HepG2 (cell line): Measurements from ENCODE around the gene MST1. TPM values are rescaled to one million over a fixed set of nuclear protein-coding genes. Genes with fewer than 3 reads are reported as not detected.

Experiments used
- ATAC-seq: fragments of 200-7000 bp; cut with Tn5 transposase; 3 replicates; pipeline ENCODE4 v1.9.1; 2020; ENCODE audit warnings: mild to moderate bottlenecking, moderate library complexity
- BruUV-seq: library from RNA; stranded (reverse); fragments of 400-500 nt; replicated peaks from 2 replicates; lab custom pipeline; 2021; lab: Mats Ljungman, UMichigan
- CTCF ChIA-PET: fragments of 300-600 bp; formaldehyde crosslinking; extraction: SDS; loops from one replicate; lab custom pipeline; 2021; ENCODE audit warnings: low total read pairs, inconsistent platforms, low intra/inter-chr PET ratio; lab: Yijun Ruan, JAX
- POLR2A ChIA-PET: fragments of 350-600 bp; sonication (Branson Sonifier 250); formaldehyde crosslinking; loops from one replicate; lab custom pipeline; 2020; ENCODE audit warnings: antibody characterized with exemption, inconsistent platforms; lab: Yijun Ruan, JAX
- DNase-seq: peaks from one replicate; pipeline ENCODE4 v3.0.0-alpha.2; 2015; ENCODE audit warnings: low spot score
- FAIRE-seq: peaks from 3 replicates; lab custom pipeline; 2011; peaks lifted over from hg19 to GRCh38; lab: Jason Lieb, UNC
- H2AFZ ChIP-seq: one replicate; pipeline ENCODE4 v1.6.1; 2011; ENCODE audit warnings: low read length, inconsistent platforms
- H3K27ac ChIP-seq: fragments of 300-600 bp; 3 replicates; pipeline ENCODE4 v1.8.0; 2011; ENCODE audit warnings: mixed run types, mild to moderate bottlenecking, mixed read lengths, low read length, inconsistent platforms; ENCODE audit not compliant: insufficient read depth; ENCODE audit errors: extremely low read length
- H3K27me3 ChIP-seq, 2 experiments: fragments of 200-600 bp in 1 of 2; 2 replicates in 1 of 2; 3 replicates in 1 of 2; pipeline versions ENCODE4 v1.6.0 to v1.8.0; 2011; ENCODE audit warnings: low read length in 2 of 2, mild to moderate bottlenecking in 2 of 2, moderate library complexity in 2 of 2, inconsistent platforms in 1 of 2; ENCODE audit not compliant: insufficient read depth in 2 of 2, control insufficient read depth in 1 of 2
- H3K36me3 ChIP-seq, 2 experiments: fragments of 200-600 bp in 1 of 2; replicated peaks in 1 of 2; 2 replicates in 1 of 2; 3 replicates in 1 of 2; pipeline versions ENCODE4 v1.5.1 to v1.8.0; 2011; ENCODE audit warnings: low read length in 2 of 2, inconsistent platforms in 1 of 2; ENCODE audit not compliant: insufficient read depth in 2 of 2, control insufficient read depth in 1 of 2
- H3K4me1 ChIP-seq: 2 replicates; pipeline ENCODE4 v1.5.1; 2012; ENCODE audit warnings: low read length, inconsistent platforms; ENCODE audit not compliant: insufficient read depth
- H3K4me2 ChIP-seq: 2 replicates; pipeline ENCODE4 v1.6.0; 2011; ENCODE audit warnings: low read depth, low read length, inconsistent platforms
- H3K4me3 ChIP-seq, 3 experiments: fragments of 200-600 bp in 1 of 3; sonication (generic), shearing (Covaris generic) in 1 of 3; replicated peaks in 1 of 3; 2 replicates each; pipeline ENCODE4 v1.5.1; 2011 to 2016; ENCODE audit warnings: low read length in 3 of 3, inconsistent platforms in 2 of 3, low read depth in 2 of 3, mild to moderate bottlenecking in 2 of 3, control low read depth in 1 of 3, mixed read lengths in 1 of 3; ENCODE audit not compliant: insufficient read depth in 1 of 3
- H3K79me2 ChIP-seq: one replicate; pipeline ENCODE4 v1.6.1; 2011; ENCODE audit warnings: low read length, inconsistent platforms; ENCODE audit not compliant: insufficient read depth
- H3K9ac ChIP-seq: 2 replicates; pipeline ENCODE4 v1.6.0; 2011; ENCODE audit warnings: mild to moderate bottlenecking, low read depth, low read length, inconsistent platforms; ENCODE audit not compliant: insufficient read depth
- H3K9me3 ChIP-seq: 2 replicates; pipeline ENCODE4 v1.5.1; 2012; ENCODE audit warnings: mild to moderate bottlenecking, low read length
- H4K20me1 ChIP-seq: 2 replicates; pipeline ENCODE4 v1.6.0; 2011; ENCODE audit warnings: inconsistent platforms, mild to moderate bottlenecking, low read length, moderate library complexity; ENCODE audit not compliant: insufficient read depth
- AKAP8 ChIP-seq: sonication (generic); formaldehyde crosslinking; IDR thresholded peaks from 2 replicates; pipeline ENCODE4 v1.5.1; 2020; ENCODE audit warnings: mild to moderate bottlenecking, missing genetic modification reagents
- FOXC1 ChIP-seq: sonication (generic); formaldehyde crosslinking; IDR thresholded peaks from 2 replicates; pipeline ENCODE4 v1.8.0; 2022; ENCODE audit warnings: mild to moderate bottlenecking, missing genetic modification reagents, borderline replicate concordance
- FOXP1 ChIP-seq, 2 experiments: fragments of 450-650 bp in 1 of 2; IDR thresholded peaks; 2 replicates each; pipeline ENCODE4 v1.6.1; 2017 to 2018; ENCODE audit warnings: antibody characterized with exemption in 1 of 2
- PAF1 ChIP-seq: IDR thresholded peaks from 2 replicates; pipeline ENCODE4 v1.6.1; 2016; ENCODE audit warnings: missing genetic modification reagents, missing compliant biosample characterization
- POLR2G ChIP-seq: fragments of 200-400 bp; formaldehyde crosslinking; IDR thresholded peaks from 2 replicates; pipeline ENCODE4 v1.6.1; 2018; ENCODE audit warnings: mild to moderate bottlenecking, low read depth, low read length, moderate library complexity
- RBM22 ChIP-seq: fragments of 200-400 bp; formaldehyde crosslinking; optimal IDR thresholded peaks from 2 replicates; pipeline ENCODE3; 2017; ENCODE audit warnings: mild to moderate bottlenecking, low read length, moderate library complexity
- RCOR2 ChIP-seq: IDR thresholded peaks from 2 replicates; pipeline ENCODE4 v1.6.1; 2016; ENCODE audit warnings: missing biosample characterization, missing genetic modification reagents
- REPIN1 ChIP-seq: sonication (generic); formaldehyde crosslinking; IDR thresholded peaks from 2 replicates; pipeline ENCODE4 v1.8.0; 2022; ENCODE audit warnings: missing genetic modification reagents, low read depth, mild to moderate bottlenecking, borderline replicate concordance
- SP4 ChIP-seq: sonication (generic); formaldehyde crosslinking; IDR thresholded peaks from 2 replicates; pipeline ENCODE4 v1.8.1; 2023; ENCODE audit warnings: mild to moderate bottlenecking, missing genetic modification reagents
- SSRP1 ChIP-seq: IDR thresholded peaks from 2 replicates; pipeline ENCODE4 v1.6.1; 2016; ENCODE audit warnings: control low read depth
- THAP11 ChIP-seq: IDR thresholded peaks from 2 replicates; pipeline ENCODE4 v1.6.1; 2016; ENCODE audit warnings: missing biosample characterization, missing genetic modification reagents
- ZBTB38 ChIP-seq: sonication (generic); formaldehyde crosslinking; IDR thresholded peaks from 2 replicates; pipeline ENCODE4 v1.5.1; 2020; ENCODE audit warnings: mild to moderate bottlenecking, missing genetic modification reagents
- ZFY ChIP-seq: sonication (generic); formaldehyde crosslinking; IDR thresholded peaks from 2 replicates; pipeline ENCODE4 v1.4.0; 2020; ENCODE audit warnings: missing genetic modification reagents
- ZNF253 ChIP-seq: sonication (generic); formaldehyde crosslinking; IDR thresholded peaks from 2 replicates; pipeline ENCODE4 v1.8.0; 2022; ENCODE audit warnings: mild to moderate bottlenecking, missing genetic modification reagents, borderline replicate concordance
- ZNF292 ChIP-seq: sonication (generic); formaldehyde crosslinking; IDR thresholded peaks from 2 replicates; pipeline ENCODE4 v1.8.1; 2022; ENCODE audit warnings: mild to moderate bottlenecking, low read depth, missing genetic modification reagents, borderline replicate concordance
- ZNF674 ChIP-seq: sonication (generic); formaldehyde crosslinking; IDR thresholded peaks from 2 replicates; pipeline ENCODE4 v1.5.0; 2020; ENCODE audit warnings: low read depth, mild to moderate bottlenecking, missing genetic modification reagents
- ZNF737 ChIP-seq: sonication (generic); formaldehyde crosslinking; IDR thresholded peaks from 2 replicates; pipeline ENCODE4 v1.5.0; 2020; ENCODE audit warnings: missing genetic modification reagents, mild to moderate bottlenecking, borderline replicate concordance
- WGBS: methylation state at CpG from one replicate; pipeline ENCODE4 v1.1.6; 2017; ENCODE audit warnings: low lambda C conversion rate; 5-methylcytosine and 5-hydroxymethylcytosine counted together
- in situ Hi-C: cut with HindIII; loops from 2 replicates; pipeline ENCODE4 v1.10.0; 2017; ENCODE audit warnings: low pct_unique_long_range_greater_than_20kb; ENCODE audit not compliant: extremely low pct_ligation_motif_present
- intact Hi-C: fragments of 100-400 bp; cut with micrococcal nuclease; formaldehyde crosslinking; loops from one replicate; pipeline ENCODE4 v1.10.0; 2022; ENCODE audit not compliant: unreplicated experiment
- polyA plus RNA-seq, 8 experiments: library from polyadenylated mRNA; depleted of rRNA in 3 of 8; stranded (reverse) in 7 of 8; unstranded in 1 of 8; fragments of >200 nt; fragmentation: Illumina TruSeq in 4 of 8; extraction: Trizol in 4 of 8; gene quantifications; 2 replicates each; pipeline versions ENCODE4 v1.2.1 to v1.2.3, GENCODE V29; 2011 to 2016; ENCODE audit warnings: low read depth in 4 of 8, missing spikeins in 1 of 8, mixed read lengths in 1 of 8; ENCODE audit not compliant: insufficient read depth in 1 of 8
- total RNA-seq, 5 experiments: library from RNA; depleted of rRNA; stranded (reverse); fragments of >200 nt; fragmentation: Illumina TruSeq; extraction: Trizol; gene quantifications; 2 replicates each; pipeline ENCODE4 v1.2.3, GENCODE V29; 2016; ENCODE audit warnings: low read depth in 1 of 5
- TF ChIP-seq, protein P1 (sequence below): sonication (generic); formaldehyde crosslinking; IDR thresholded peaks from 2 replicates; pipeline ENCODE4 v1.4.0; 2020; ENCODE audit warnings: missing genetic modification reagents
- TF ChIP-seq, protein P2 (sequence below): IDR thresholded peaks from 2 replicates; pipeline ENCODE4 v1.6.1; 2012; ENCODE audit warnings: inconsistent platforms

Gene MST1
- total and polyA plus RNA-seq, 2 of the 13 experiments (the other 11 are each of a cell fraction or from before 2014, with no cell fraction given), result 189 to 452 TPM

- TF ChIP-seq, protein P1, sequence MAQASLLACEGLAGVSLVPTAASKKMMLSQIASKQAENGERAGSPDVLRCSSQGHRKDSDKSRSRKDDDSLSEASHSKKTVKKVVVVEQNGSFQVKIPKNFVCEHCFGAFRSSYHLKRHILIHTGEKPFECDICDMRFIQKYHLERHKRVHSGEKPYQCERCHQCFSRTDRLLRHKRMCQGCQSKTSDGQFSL (CRISPR knock-in tag), result 0 out of 2 replicates have a peak, but pooled peaks have one; percentile 12
- TF ChIP-seq ZNF253, result no peak
- TF ChIP-seq FOXC1, result peak; percentile 36; the same call in 1 of the 2 replicates
- no peak for TF ChIP-seq ZNF292
- peak; percentile 11 for TF ChIP-seq RBM22
- TF ChIP-seq, protein P2, sequence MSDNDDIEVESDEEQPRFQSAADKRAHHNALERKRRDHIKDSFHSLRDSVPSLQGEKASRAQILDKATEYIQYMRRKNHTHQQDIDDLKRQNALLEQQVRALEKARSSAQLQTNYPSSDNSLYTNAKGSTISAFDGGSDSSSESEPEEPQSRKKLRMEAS, result peak; percentile 58; the same call in 1 of the 2 replicates
- TF ChIP-seq ZBTB38 (CRISPR knock-in tag), result no peak; the same call in 1 of the 2 replicates
- TF ChIP-seq AKAP8 (CRISPR knock-in tag), result 0 out of 2 replicates have a peak, but pooled peaks have one; percentile 8
- 0 out of 2 replicates have a peak, but pooled peaks have one; percentile 7 for TF ChIP-seq ZNF674 (CRISPR knock-in tag)
- TF ChIP-seq REPIN1 (CRISPR knock-in tag), result peak; percentile 14; the same call in 1 of the 2 replicates
- 0 out of 2 replicates have a peak, but pooled peaks have one; percentile 5 for TF ChIP-seq SP4 (CRISPR knock-in tag)
- peak; percentile 58; the same call in 1 of the 2 replicates for TF ChIP-seq ZNF737 (CRISPR knock-in tag)
- TF ChIP-seq PAF1, result 0 out of 2 replicates have a peak, but pooled peaks have one; percentile 29
- TF ChIP-seq ZFY (CRISPR knock-in tag), result no peak
Measured at GRCh38 chr3:49723296-49723627, 34.0 kb upstream of the MST1 start (continued).

DNA sequence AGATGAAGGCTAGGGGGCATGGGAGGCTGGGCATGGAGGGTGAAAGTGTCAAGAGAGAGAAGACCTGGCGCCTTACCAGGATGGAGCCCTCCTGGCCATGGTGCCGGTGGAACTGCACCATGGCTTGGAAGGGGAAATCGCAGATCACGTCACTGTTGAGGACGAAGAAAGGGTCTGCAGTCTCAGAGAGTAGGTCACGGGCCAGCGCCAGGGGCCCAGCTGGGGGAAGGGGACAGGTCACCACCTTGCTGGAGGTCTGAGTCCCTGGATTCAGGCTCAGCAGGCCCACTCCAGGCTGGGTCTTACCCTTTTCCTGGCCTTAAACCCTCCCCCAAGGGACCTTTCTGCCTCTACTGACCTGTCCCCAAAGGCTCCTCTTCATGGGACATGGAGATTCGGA lies 33.6 kb upstream of the MST1 start:
- H3K36me3 ChIP-seq, result peaks cover 17 to 36% of the 10 kb centered on the region in 2 experiments
- H3K4me2 ChIP-seq, result peak overlapping the region; percentile 88
- peak overlapping the region; percentile 87 for H3K27ac ChIP-seq
- no peaks in the 10 kb centered on the region for H3K27me3 ChIP-seq
- in situ Hi-C loops, result no loop called here
- no peak for DNase-seq
- TF ChIP-seq RCOR2 (CRISPR knock-in tag) (no peak), THAP11 (no peak), SSRP1 (CRISPR knock-in tag) (0 out of 2 replicates have a peak, but pooled peaks have one; percentile 9), POLR2G (0 out of 2 replicates have a peak, but pooled peaks have one; percentile 19), FOXP1 (IDR thresholded peaks at IDR 0.05) (no peak), FOXP1 (CRISPR knock-in tag; IDR thresholded peaks at IDR 0.05) (no peak)
- H3K9me3 ChIP-seq, result no peaks in the 10 kb centered on the region
- ChIA-PET CTCF (no interaction called here), POLR2A (no interaction called here)
- peaks cover 21% of the 10 kb centered on the region for H3K4me1 ChIP-seq
- FAIRE-seq, result no peak
- BruUV-seq, result no TSS peak
- H3K79me2 ChIP-seq, result peaks cover 13% of the 10 kb centered on the region
- 80% methylated on average over 6 of the region's 8 CpGs for WGBS
- no peak overlapping the region for H2AFZ ChIP-seq
- peak overlapping the region; percentile 80 to 100 (median 97); a peak in 5 of 6 replicates for H3K4me3 ChIP-seq
- H3K9ac ChIP-seq, result peak overlapping the region; percentile 95
- ATAC-seq, result no peak
- H4K20me1 ChIP-seq, result no peaks in the 10 kb centered on the region
- intact Hi-C loops, result no loop called here
